Endothelial cell of umbilical vein (primary cell): Measurements from ENCODE around the gene CHST12. TPM values are rescaled to one million over a fixed set of nuclear protein-coding genes. Genes with fewer than 3 reads are reported as not detected.

ENCODE experiments used
- BruUV-seq: library from RNA; stranded (reverse); fragments of 400-500 nt; replicated peaks from 2 replicates; lab custom pipeline; 2021; lab: Mats Ljungman, UMichigan
- CTCF ChIA-PET: fragments of 300-600, 350-600 bp; sonication (Branson Sonifier 250); formaldehyde crosslinking; loops from one replicate; lab custom pipeline; 2021; ENCODE audit warnings: antibody characterized with exemption, inconsistent platforms; lab: Charles Lee
- POLR2A ChIA-PET: fragments of 300-600, 350-600 bp; sonication (Branson Sonifier 250); formaldehyde crosslinking; loops from one replicate; lab custom pipeline; 2021; ENCODE audit warnings: antibody characterized with exemption, inconsistent platforms; lab: Charles Lee
- DNase-seq: peaks from one replicate; pipeline ENCODE4 v3.0.0-alpha.2; 2011; ENCODE audit warnings: low read depth, low spot score
- FAIRE-seq: peaks from 2 replicates; lab custom pipeline; 2011; peaks lifted over from hg19 to GRCh38; lab: Jason Lieb, UNC
- H2AFZ ChIP-seq: 2 replicates; pipeline ENCODE4 v1.6.0; 2012; ENCODE audit warnings: low read depth, low read length, control low read depth, inconsistent platforms
- H3K27ac ChIP-seq: 2 replicates; pipeline ENCODE4 v1.5.1; 2011; ENCODE audit warnings: low read depth, mild to moderate bottlenecking, control low read depth, low read length, moderate library complexity; ENCODE audit not compliant: insufficient read depth
- H3K27me3 ChIP-seq, 2 experiments: 2 replicates each; pipeline versions ENCODE4 v1.6.0 to v1.6.1; 2011; ENCODE audit warnings: low read length in 2 of 2, mixed read lengths in 1 of 2; ENCODE audit not compliant: control insufficient read depth in 2 of 2, insufficient read depth in 2 of 2
- H3K36me3 ChIP-seq, 2 experiments: 2 replicates in 1 of 2; 3 replicates in 1 of 2; pipeline ENCODE4 v1.5.1; 2011; ENCODE audit warnings: low read length in 2 of 2, mild to moderate bottlenecking in 1 of 2, moderate library complexity in 1 of 2; ENCODE audit not compliant: control insufficient read depth in 2 of 2, insufficient read depth in 2 of 2; ENCODE audit errors: extremely low read depth in 1 of 2
- H3K4me1 ChIP-seq: 3 replicates; pipeline ENCODE4 v1.5.1; 2011; ENCODE audit warnings: mild to moderate bottlenecking, low read length; ENCODE audit not compliant: control insufficient read depth, insufficient read depth; ENCODE audit errors: extremely low read depth
- H3K4me2 ChIP-seq: 2 replicates; pipeline ENCODE4 v1.6.1; 2011; ENCODE audit warnings: low read length, control low read depth, mixed read lengths; ENCODE audit not compliant: insufficient read depth
- H3K4me3 ChIP-seq, 3 experiments: fragments of 200-600 bp in 1 of 3; sonication (generic), shearing (Covaris generic) in 1 of 3; replicated peaks in 1 of 3; 2 replicates each; pipeline ENCODE4 v1.5.1; 2011 to 2016; ENCODE audit warnings: control low read depth in 3 of 3, low read length in 3 of 3, mild to moderate bottlenecking in 2 of 3, inconsistent platforms in 1 of 3, low read depth in 1 of 3, moderate library complexity in 1 of 3; ENCODE audit not compliant: insufficient read depth in 1 of 3
- H3K79me2 ChIP-seq: 2 replicates; pipeline ENCODE4 v1.6.0; 2012; ENCODE audit warnings: low read length, inconsistent platforms; ENCODE audit not compliant: control insufficient read depth, insufficient read depth
- H3K9ac ChIP-seq: replicated peaks from 2 replicates; pipeline ENCODE3; 2011; ENCODE audit warnings: low read length, control low read depth; ENCODE audit not compliant: insufficient read depth; ENCODE audit errors: extremely low read depth
- H3K9me1 ChIP-seq: replicated peaks from 3 replicates; pipeline ENCODE4 v1.6.0; 2011; ENCODE audit warnings: mild to moderate bottlenecking, low read length; ENCODE audit not compliant: control insufficient read depth, insufficient read depth; ENCODE audit errors: extremely low read depth
- H3K9me3 ChIP-seq: replicated peaks from 2 replicates; pipeline ENCODE4 v1.5.1; 2012; ENCODE audit warnings: low read length, inconsistent platforms; ENCODE audit not compliant: control insufficient read depth, insufficient read depth
- H4K20me1 ChIP-seq: replicated peaks from 2 replicates; pipeline ENCODE3; 2011; ENCODE audit warnings: mild to moderate bottlenecking, low read length; ENCODE audit not compliant: control insufficient read depth, insufficient read depth; ENCODE audit errors: extremely low read depth
- CTCF ChIP-seq, 2 donors: IDR thresholded peaks; 1 replicate in 1 of 2; 2 replicates in 1 of 2; pipeline ENCODE4 v1.5.1; 2011; ENCODE audit warnings: low read length in 2 of 2, mild to moderate bottlenecking in 2 of 2, moderate library complexity in 2 of 2, control low read depth in 1 of 2, inconsistent platforms in 1 of 2, low read depth in 1 of 2; ENCODE audit not compliant: insufficient read depth in 1 of 2; ENCODE audit errors: extremely low read depth in 1 of 2
- EZH2 ChIP-seq: IDR thresholded peaks from 2 replicates; pipeline ENCODE4 v1.6.1; 2012; ENCODE audit warnings: borderline replicate concordance, low read depth, mild to moderate bottlenecking, moderate library complexity, low read length, inconsistent platforms; ENCODE audit not compliant: severe bottlenecking
- FOS ChIP-seq: IDR thresholded peaks from 2 replicates; pipeline ENCODE4 v1.6.1; 2011; ENCODE audit warnings: mild to moderate bottlenecking, low read length, moderate library complexity, borderline replicate concordance; ENCODE audit not compliant: insufficient read depth
- GATA2 ChIP-seq: IDR thresholded peaks from 2 replicates; pipeline ENCODE4 v1.7.0; 2011; ENCODE audit warnings: low read depth, mild to moderate bottlenecking, moderate library complexity, mixed read lengths, low read length; ENCODE audit not compliant: insufficient read length, insufficient read depth
- JUN ChIP-seq: IDR thresholded peaks from 2 replicates; pipeline ENCODE4 v1.6.1; 2011; ENCODE audit warnings: borderline replicate concordance, low read depth; ENCODE audit not compliant: insufficient read length, insufficient read depth
- MAX ChIP-seq: IDR thresholded peaks from 2 replicates; pipeline ENCODE4 v1.6.1; 2011; ENCODE audit not compliant: insufficient read depth, insufficient read length
- MYC ChIP-seq: IDR thresholded peaks from one replicate; pipeline ENCODE4 v1.6.1; 2011; ENCODE audit warnings: mild to moderate bottlenecking, low read depth, low read length
- POLR2A ChIP-seq: IDR thresholded peaks from 2 replicates; pipeline ENCODE4 v1.6.1; 2012; ENCODE audit warnings: low read depth, mild to moderate bottlenecking, control low read depth, low read length
- POLR2AphosphoS5 ChIP-seq: IDR thresholded peaks from 2 replicates; pipeline ENCODE4 v1.6.1; 2012; ENCODE audit warnings: low read depth, mild to moderate bottlenecking, control low read depth, low read length, moderate library complexity; ENCODE audit not compliant: insufficient read depth
- dilution Hi-C: fragments of 300-500 bp; cut with MboI; formaldehyde crosslinking; loops from one replicate; pipeline ENCODE4 v1.15.0; 2019; ENCODE audit warnings: low sequenced_read_pairs; ENCODE audit not compliant: extremely low pct_ligation_motif_present
- intact Hi-C: fragments of 100-400 bp; cut with micrococcal nuclease; formaldehyde crosslinking; loops from one replicate; pipeline ENCODE4 v1.10.0; 2022
- polyA plus RNA-seq, 4 experiments: library from polyadenylated mRNA; depleted of rRNA in 3 of 4; stranded (reverse) in 3 of 4; unstranded in 1 of 4; fragments of >200 nt; gene quantifications; 2 replicates each; pipeline versions ENCODE4 v1.2.1 to v1.2.3, GENCODE V29; 2011 to 2012; ENCODE audit warnings: missing spikeins in 1 of 4
- total RNA-seq: library from RNA; stranded (reverse); gene quantifications from 2 replicates; pipeline ENCODE4 v1.2.3, GENCODE V29; 2021

CHST12 gene
- total and polyA plus RNA-seq, 2 donors (not counting 3 experiments of a cell fraction or from before 2014, with no cell fraction given): 30.2 to 52.6 TPM

- no peak overlapping the region for H2AFZ ChIP-seq
- no peak overlapping the region for H3K4me3 ChIP-seq
- H3K4me2 ChIP-seq: no peak overlapping the region
- no peaks in the 10 kb centered on the region for H3K9me1 ChIP-seq
- intact Hi-C loops: no loop called here
- TF ChIP-seq MYC (no peak), POLR2AphosphoS5 (no peak), GATA2 (no peak), POLR2A (no peak), MAX (no peak), JUN (no peak), FOS (no peak), EZH2 (no peak), CTCF (IDR thresholded peaks at IDR 0.05; ENCODE audit: extremely low read depth in 1 of 2, insufficient read depth in 1 of 2, low read depth in 1 of 2, low read length in 2 of 2) (no peak)
- H3K9me3 ChIP-seq: no peaks in the 10 kb centered on the region
- ChIA-PET POLR2A (no interaction called here), CTCF (interaction anchor here (1.7 to 1.9 kb wide), 2 partner anchors 8 to 96 kb away, joined by 5 to 6 read pairs; no protein-coding TSS in a partner anchor)
- H3K36me3 ChIP-seq: peaks cover 31 to 78% of the 10 kb centered on the region in 2 experiments
- dilution Hi-C loops: no loop called here
- H3K27ac ChIP-seq: no peak overlapping the region
- no peak overlapping the region for H3K9ac ChIP-seq
- no TSS peak for BruUV-seq
- FAIRE-seq (no peak), DNase-seq (no peak)
- H4K20me1 ChIP-seq: peaks cover 3% of the 10 kb centered on the region
- peaks cover 23% of the 10 kb centered on the region for H3K79me2 ChIP-seq
- no peaks in the 10 kb centered on the region for H3K27me3 ChIP-seq
- no peaks in the 10 kb centered on the region for H3K4me1 ChIP-seq
Observed at GRCh38 chr7:2373124-2373556, 30.3 kb upstream of the CHST12 start.
